Measurements from ENCODE around the gene PRRX1. TPM values are rescaled to one million over a fixed set of nuclear protein-coding genes. Genes with fewer than 3 reads are reported as not detected.

PRRX1 gene
- total RNA-seq, 1 experiment from 2014 or later: 1.8 TPM

- TF ChIP-seq CTCF (IDR thresholded peaks at IDR 0.05; ENCODE audit: unreplicated experiment): no peak
- H3K9me3 Mint-ChIP-seq (ENCODE audit: low read depth, unreplicated experiment): peaks cover 13% of the 10 kb centered on the region
- DNase-seq: no peak
- no peak overlapping the region for H3K27ac Mint-ChIP-seq (ENCODE audit: unreplicated experiment)
- CTCF ChIA-PET: no interaction called here
- no peaks in the 10 kb centered on the region for H3K36me3 Mint-ChIP-seq (ENCODE audit: insufficient read depth, unreplicated experiment)
- H3K27me3 Mint-ChIP-seq (ENCODE audit: unreplicated experiment): no peaks in the 10 kb centered on the region
- no peaks in the 10 kb centered on the region for H3K4me1 Mint-ChIP-seq (ENCODE audit: low read depth, unreplicated experiment)
- intact Hi-C loops (cut with micrococcal nuclease; ENCODE audit: unreplicated experiment): no loop called here
- BruUV-seq (replicated peaks): no TSS peak
- no peak overlapping the region for H3K4me3 Mint-ChIP-seq (ENCODE audit: low read depth, unreplicated experiment)
Measured at GRCh38 chr1:170742600-170742999, 78.7 kb downstream of the PRRX1 start.

DNA sequence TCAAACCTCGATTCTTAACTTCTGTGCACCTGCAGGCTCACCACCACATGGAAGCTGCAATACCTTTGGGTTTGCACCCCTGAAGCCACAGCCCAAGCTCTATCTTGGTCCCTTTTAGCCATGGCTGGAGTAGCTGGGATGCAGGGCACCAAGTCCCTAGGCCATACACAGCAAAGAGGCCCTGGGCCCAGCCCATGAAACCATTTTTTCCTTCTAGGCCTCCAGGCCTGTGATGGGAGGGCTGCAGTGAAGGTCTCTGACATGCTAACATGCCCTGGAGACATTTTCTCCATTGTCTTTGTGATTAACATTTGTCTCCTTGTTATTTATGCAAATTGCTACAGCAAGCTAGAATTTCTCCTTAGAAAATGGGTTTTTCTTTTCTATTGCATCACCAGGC, 79.2 kb downstream of the PRRX1 start:
- CTCF ChIA-PET: no interaction called here
- Mint-ChIP-seq H3K36me3 (ENCODE audit: insufficient read depth, unreplicated experiment) (no peaks in the 10 kb centered on the region), H3K27ac (ENCODE audit: unreplicated experiment) (no peak overlapping the region), H3K4me3 (ENCODE audit: low read depth, unreplicated experiment) (no peak overlapping the region), H3K9me3 (ENCODE audit: low read depth, unreplicated experiment) (peaks cover 13% of the 10 kb centered on the region), H3K4me1 (ENCODE audit: low read depth, unreplicated experiment) (no peaks in the 10 kb centered on the region), H3K27me3 (ENCODE audit: unreplicated experiment) (no peaks in the 10 kb centered on the region)
- intact Hi-C loops (cut with micrococcal nuclease; ENCODE audit: unreplicated experiment): no loop called here
- BruUV-seq (replicated peaks): no TSS peak
- TF ChIP-seq CTCF (IDR thresholded peaks at IDR 0.05; ENCODE audit: unreplicated experiment): no peak
- no peak for DNase-seq

GRCh38 chr1:170749549-170749948, 85.6 kb downstream of the PRRX1 start:
- H3K36me3 Mint-ChIP-seq (ENCODE audit: insufficient read depth, unreplicated experiment): no peaks in the 10 kb centered on the region
- H3K4me3 Mint-ChIP-seq (ENCODE audit: low read depth, unreplicated experiment): no peak overlapping the region
- H3K27ac Mint-ChIP-seq (ENCODE audit: unreplicated experiment): no peak overlapping the region
- intact Hi-C loops (cut with micrococcal nuclease; ENCODE audit: unreplicated experiment): no loop called here
- CTCF ChIA-PET: no interaction called here
- H3K27me3 Mint-ChIP-seq (ENCODE audit: unreplicated experiment): no peaks in the 10 kb centered on the region
- H3K9me3 Mint-ChIP-seq (ENCODE audit: low read depth, unreplicated experiment): no peaks in the 10 kb centered on the region
- TF ChIP-seq CTCF (IDR thresholded peaks at IDR 0.05; ENCODE audit: unreplicated experiment): no peak
- no peak for DNase-seq
- BruUV-seq (replicated peaks): no TSS peak
- no peaks in the 10 kb centered on the region for H3K4me1 Mint-ChIP-seq (ENCODE audit: low read depth, unreplicated experiment)

GRCh38 chr1:170749959-170750358, 86.0 kb downstream of the PRRX1 start:
- Mint-ChIP-seq H3K36me3 (ENCODE audit: insufficient read depth, unreplicated experiment) (no peaks in the 10 kb centered on the region), H3K27me3 (ENCODE audit: unreplicated experiment) (no peaks in the 10 kb centered on the region), H3K4me1 (ENCODE audit: low read depth, unreplicated experiment) (no peaks in the 10 kb centered on the region), H3K27ac (ENCODE audit: unreplicated experiment) (no peak overlapping the region), H3K4me3 (ENCODE audit: low read depth, unreplicated experiment) (no peak overlapping the region), H3K9me3 (ENCODE audit: low read depth, unreplicated experiment) (no peaks in the 10 kb centered on the region)
- DNase-seq: no peak
- TF ChIP-seq CTCF (IDR thresholded peaks at IDR 0.05; ENCODE audit: unreplicated experiment): no peak
- intact Hi-C loops (cut with micrococcal nuclease; ENCODE audit: unreplicated experiment): no loop called here
- BruUV-seq (replicated peaks): no TSS peak
- CTCF ChIA-PET: no interaction called here

DNA sequence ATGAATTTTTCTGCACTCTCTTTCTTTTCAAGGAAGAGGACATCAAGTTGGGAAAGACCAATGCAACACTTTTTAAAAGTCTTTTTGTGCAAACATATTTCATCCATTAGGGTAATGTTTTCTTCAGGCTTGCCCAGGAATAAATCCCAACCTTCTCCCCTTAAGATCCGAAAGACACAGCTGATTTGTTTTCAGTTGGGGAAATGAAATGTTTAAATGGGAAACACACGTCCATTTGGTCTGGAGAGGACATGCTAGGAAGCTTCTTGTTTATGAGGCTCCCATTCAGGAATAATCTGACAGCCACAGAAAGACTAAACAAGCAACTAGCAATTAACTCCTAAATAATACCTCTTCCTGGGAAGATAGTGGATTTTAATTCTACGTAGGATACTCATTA, 91.9 kb downstream of the PRRX1 start:
- CTCF ChIA-PET: no interaction called here
- H3K27me3 Mint-ChIP-seq (ENCODE audit: unreplicated experiment): no peaks in the 10 kb centered on the region
- H3K4me1 Mint-ChIP-seq (ENCODE audit: low read depth, unreplicated experiment): no peaks in the 10 kb centered on the region
- H3K36me3 Mint-ChIP-seq (ENCODE audit: insufficient read depth, unreplicated experiment): no peaks in the 10 kb centered on the region
- no peaks in the 10 kb centered on the region for H3K9me3 Mint-ChIP-seq (ENCODE audit: low read depth, unreplicated experiment)
- no peak overlapping the region for H3K4me3 Mint-ChIP-seq (ENCODE audit: low read depth, unreplicated experiment)
- no peak overlapping the region for H3K27ac Mint-ChIP-seq (ENCODE audit: unreplicated experiment)
- no peak for TF ChIP-seq CTCF (IDR thresholded peaks at IDR 0.05; ENCODE audit: unreplicated experiment)
- no TSS peak for BruUV-seq (replicated peaks)
- no peak for DNase-seq
- intact Hi-C loops (cut with micrococcal nuclease; ENCODE audit: unreplicated experiment): no loop called here
